Measurements from ENCODE around the gene GTF2A1L. TPM values are rescaled to one million over a fixed set of nuclear protein-coding genes. Genes with fewer than 3 reads are reported as not detected.
"Not testable (repeated sequence)": the region's sequence is repeated elsewhere in the genome, so short reads cannot be mapped to it uniquely, and the experiment has no call there.

GTF2A1L gene
- total RNA-seq, 2 donors from 2014 or later, result 0.96 to 5.1 TPM

DNA sequence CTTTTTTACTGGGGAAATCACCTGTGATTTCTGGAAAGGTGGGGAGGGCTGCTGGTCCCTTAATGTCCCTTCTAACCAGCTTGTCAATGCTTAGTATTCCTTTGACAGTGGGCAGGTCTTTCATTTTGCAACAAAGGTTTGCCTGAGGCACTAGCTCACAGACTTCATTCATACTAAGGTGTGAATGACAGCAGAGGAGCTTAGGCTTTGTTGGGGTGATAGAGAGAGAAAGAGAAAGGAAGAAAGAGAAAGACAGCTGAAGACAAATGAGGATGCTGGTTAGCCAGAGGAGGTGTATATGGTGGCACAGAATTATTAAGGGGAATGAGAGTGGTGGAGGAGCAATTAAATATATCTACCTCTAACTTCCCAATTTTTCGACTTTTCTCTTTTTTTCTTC lies 28.9 kb upstream of the GTF2A1L start:
- no peak overlapping the region for H3K4me3 ChIP-seq
- no peaks in the 10 kb centered on the region for H3K9me3 ChIP-seq
- no peak for DNase-seq (ENCODE audit: low spot score)
- no peak overlapping the region for H3K27ac ChIP-seq
- H3K27me3 ChIP-seq, result no peaks in the 10 kb centered on the region
- peaks cover 9% of the 10 kb centered on the region for H3K36me3 ChIP-seq
- H3K4me1 ChIP-seq, result no peaks in the 10 kb centered on the region
- TF ChIP-seq, protein P1, sequence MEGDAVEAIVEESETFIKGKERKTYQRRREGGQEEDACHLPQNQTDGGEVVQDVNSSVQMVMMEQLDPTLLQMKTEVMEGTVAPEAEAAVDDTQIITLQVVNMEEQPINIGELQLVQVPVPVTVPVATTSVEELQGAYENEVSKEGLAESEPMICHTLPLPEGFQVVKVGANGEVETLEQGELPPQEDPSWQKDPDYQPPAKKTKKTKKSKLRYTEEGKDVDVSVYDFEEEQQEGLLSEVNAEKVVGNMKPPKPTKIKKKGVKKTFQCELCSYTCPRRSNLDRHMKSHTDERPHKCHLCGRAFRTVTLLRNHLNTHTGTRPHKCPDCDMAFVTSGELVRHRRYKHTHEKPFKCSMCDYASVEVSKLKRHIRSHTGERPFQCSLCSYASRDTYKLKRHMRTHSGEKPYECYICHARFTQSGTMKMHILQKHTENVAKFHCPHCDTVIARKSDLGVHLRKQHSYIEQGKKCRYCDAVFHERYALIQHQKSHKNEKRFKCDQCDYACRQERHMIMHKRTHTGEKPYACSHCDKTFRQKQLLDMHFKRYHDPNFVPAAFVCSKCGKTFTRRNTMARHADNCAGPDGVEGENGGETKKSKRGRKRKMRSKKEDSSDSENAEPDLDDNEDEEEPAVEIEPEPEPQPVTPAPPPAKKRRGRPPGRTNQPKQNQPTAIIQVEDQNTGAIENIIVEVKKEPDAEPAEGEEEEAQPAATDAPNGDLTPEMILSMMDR (IDR thresholded peaks at IDR 0.05), result no peak

DNA sequence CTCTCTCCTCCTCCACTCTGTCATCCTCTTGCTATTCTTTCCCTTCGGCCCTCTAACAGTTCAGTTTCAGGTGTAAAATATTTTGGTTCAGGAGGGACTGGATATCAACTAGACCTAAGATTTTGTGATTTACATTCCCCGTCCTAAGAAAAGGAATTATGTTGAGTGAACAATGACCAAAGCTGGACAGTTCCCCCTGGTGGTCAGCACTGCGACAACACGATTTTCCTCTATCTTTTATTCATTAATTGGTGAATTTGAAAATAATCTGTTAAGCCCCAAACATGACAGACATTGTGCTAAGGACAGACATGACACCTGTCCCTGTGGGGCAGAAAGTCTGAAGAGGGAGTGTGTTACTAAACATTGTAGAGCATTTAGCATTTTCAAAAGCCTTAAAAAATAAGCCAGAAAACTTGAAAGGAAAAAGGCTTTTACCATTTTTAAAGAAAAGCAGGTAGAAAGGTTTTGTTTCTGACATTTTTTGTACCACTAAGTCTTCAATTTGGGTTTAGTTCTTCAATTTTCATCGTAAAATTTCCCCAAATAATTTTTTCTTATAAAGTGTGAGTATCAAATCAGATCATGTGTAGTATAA lies 28.4 kb upstream of the GTF2A1L start:
- Histone ChIP-seq H3K4me3 (no peak overlapping the region), H3K4me1 (no peaks in the 10 kb centered on the region), H3K27ac (no peak overlapping the region), H3K36me3 (peaks cover 13% of the 10 kb centered on the region), H3K9me3 (no peaks in the 10 kb centered on the region), H3K27me3 (no peaks in the 10 kb centered on the region)
- TF ChIP-seq, protein P1 (IDR thresholded peaks at IDR 0.05), result peak; percentile 53 to 81
- no peak for DNase-seq (ENCODE audit: low spot score)

DNA sequence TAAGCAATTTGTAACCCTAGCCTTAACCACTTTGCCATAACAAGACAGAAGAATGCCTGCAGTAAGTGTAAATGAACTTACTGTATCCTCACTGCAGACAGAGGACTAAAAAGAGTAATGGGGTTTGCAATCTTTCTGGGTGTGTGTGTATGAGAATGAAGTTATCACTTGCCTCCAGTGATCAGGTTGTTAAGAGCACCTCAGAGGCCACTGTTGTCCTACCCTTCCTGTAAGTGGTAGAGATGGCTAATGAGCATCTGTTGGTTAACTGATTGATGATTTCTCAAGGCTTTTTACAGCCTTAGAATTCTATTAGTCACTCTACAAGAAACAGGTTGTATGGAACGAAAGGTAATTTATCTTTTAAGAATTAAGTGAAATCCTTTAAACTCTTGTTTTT lies 27.6 kb upstream of the GTF2A1L start:
- no peaks in the 10 kb centered on the region for H3K4me1 ChIP-seq
- H3K27ac ChIP-seq, result no peak overlapping the region
- H3K4me3 ChIP-seq, result no peak overlapping the region
- TF ChIP-seq, protein P1 (IDR thresholded peaks at IDR 0.05), result no peak
- DNase-seq (ENCODE audit: low spot score), result no peak
- no peaks in the 10 kb centered on the region for H3K27me3 ChIP-seq
- H3K9me3 ChIP-seq, result no peaks in the 10 kb centered on the region
- H3K36me3 ChIP-seq, result peaks cover 13% of the 10 kb centered on the region

DNA sequence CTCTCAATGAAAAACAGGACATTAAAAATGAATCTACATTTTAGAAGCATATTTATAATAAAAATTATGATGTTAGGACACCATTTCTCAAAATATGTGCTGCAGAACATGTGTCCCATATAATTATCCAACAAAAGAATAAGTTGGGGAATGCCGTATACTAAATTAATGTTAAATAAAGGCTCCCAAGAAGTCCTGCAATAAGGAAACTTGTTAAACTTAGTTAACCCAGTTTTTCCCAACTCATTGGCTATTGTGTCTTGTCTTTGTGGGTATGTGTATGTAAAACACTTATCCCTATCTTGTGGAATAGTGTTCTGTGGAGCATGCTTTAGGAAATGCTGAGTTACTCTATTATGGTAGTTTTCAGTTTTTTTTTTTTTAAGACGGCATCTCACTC lies 25.6 kb upstream of the GTF2A1L start:
- Histone ChIP-seq H3K27ac (no peak overlapping the region), H3K4me3 (no peak overlapping the region), H3K27me3 (no peaks in the 10 kb centered on the region), H3K4me1 (no peaks in the 10 kb centered on the region), H3K9me3 (no peaks in the 10 kb centered on the region), H3K36me3 (peaks cover 13% of the 10 kb centered on the region)
- DNase-seq (ENCODE audit: low spot score), result no peak
- TF ChIP-seq, protein P1 (IDR thresholded peaks at IDR 0.05), result no peak

DNA sequence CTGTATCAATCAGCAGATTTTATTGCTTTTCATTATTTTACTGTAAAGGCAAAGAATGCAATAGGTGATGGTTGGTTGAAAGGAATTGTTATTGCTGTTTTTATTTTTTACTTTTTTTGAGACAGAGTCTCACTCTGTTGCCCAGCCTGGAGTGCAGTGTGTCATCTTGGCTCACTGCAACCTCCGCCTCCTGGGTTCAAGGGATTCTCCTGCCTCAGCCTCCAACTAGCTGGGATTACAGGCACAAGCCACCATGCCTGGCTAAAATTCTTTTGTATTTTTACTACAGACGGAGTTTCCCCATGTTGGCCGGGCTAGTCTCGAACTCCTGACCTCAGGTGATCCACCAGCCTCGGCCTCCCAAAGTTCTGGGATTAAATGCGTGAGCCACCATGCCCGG lies 20.9 kb upstream of the GTF2A1L start:
- not testable (repeated sequence) for H3K4me1 ChIP-seq; H3K27me3 ChIP-seq; H3K4me3 ChIP-seq; H3K27ac ChIP-seq; H3K9me3 ChIP-seq; DNase-seq (ENCODE audit: low spot score)
- H3K36me3 ChIP-seq, result peaks cover 10% of the 10 kb centered on the region

DNA sequence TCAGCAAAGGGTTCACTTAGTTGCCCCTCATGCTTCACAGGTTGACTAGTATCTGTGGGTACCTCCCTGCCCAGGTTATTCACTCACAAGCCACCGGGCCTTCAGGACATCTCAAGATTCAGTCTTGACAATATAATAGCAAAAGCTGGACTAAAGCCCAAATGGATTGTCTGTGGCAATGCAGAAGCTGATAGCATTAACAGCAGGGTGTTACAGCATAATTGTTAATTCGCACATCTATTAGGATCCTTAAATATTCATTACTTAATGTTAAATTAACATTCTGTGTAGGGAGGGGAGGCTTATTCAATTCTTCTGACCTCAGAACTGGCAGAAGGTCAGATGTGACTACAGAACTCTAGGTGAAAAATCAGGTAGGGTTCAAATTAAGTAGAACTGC lies 20.2 kb upstream of the GTF2A1L start:
- no peaks in the 10 kb centered on the region for H3K4me1 ChIP-seq

More for the DNA sequence above, 20.2 kb upstream of the GTF2A1L start:
- no peak overlapping the region for H3K27ac ChIP-seq
- H3K36me3 ChIP-seq, result peaks cover 4% of the 10 kb centered on the region
- no peak overlapping the region for H3K4me3 ChIP-seq
- no peaks in the 10 kb centered on the region for H3K9me3 ChIP-seq
- no peak for DNase-seq (ENCODE audit: low spot score)
- TF ChIP-seq, protein P1 (IDR thresholded peaks at IDR 0.05), result no peak
- no peaks in the 10 kb centered on the region for H3K27me3 ChIP-seq
